ENCODE measurements around the gene PDZD7.

Gene PDZD7

GRCh38 chr10:101040061-101040460, 9.1 kb upstream of the PDZD7 start:
- TF ChIP-seq GATA3 (IDR thresholded peaks at IDR 0.05; ENCODE audit: low read depth, low read length) (no peak), GATA2 (IDR thresholded peaks at IDR 0.05; ENCODE audit: low read depth, low read length) (no peak)

DNA sequence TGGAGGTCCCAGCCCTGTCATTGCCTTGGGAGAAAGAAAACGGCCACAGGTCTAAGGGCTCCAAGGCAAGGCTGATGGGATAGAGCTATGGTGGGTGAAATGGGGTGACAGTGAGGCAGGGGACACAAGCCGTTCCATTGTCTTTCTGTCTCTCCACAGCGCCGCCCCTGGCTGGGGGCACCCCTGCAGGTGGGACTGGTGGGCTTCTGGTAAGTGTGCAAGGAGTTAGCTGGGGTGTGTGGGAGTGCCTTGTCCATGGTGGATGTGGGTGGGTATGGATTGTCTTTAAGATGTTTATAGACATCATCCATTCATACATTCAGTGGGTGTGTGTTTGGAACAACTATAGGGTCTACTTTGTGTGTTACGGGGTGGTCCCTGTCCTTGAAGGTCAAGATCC, 7.6 kb upstream of the PDZD7 start:
- TF ChIP-seq GATA3 (IDR thresholded peaks at IDR 0.05; ENCODE audit: low read depth, low read length): no peak
- TF ChIP-seq GATA2 (IDR thresholded peaks at IDR 0.05; ENCODE audit: low read depth, low read length): no peak

DNA sequence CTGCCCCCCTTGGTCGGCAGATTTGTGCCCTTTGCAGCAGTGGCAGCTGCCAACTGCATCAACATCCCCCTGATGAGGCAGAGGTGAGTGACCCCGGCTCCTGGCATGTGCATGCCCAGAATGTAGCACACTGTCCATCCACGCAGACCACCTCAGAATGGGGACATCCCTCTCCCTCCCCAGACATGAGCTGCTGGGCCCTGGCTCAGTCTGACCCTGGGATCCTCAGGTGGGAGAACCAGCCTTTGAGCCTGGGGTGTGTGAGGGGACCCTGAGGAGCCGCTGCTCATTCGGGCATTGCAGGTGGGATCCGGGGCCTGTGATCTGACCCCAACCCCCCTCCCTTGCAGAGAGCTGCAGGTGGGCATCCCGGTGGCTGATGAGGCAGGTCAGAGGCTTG, 5.8 kb upstream of the PDZD7 start:
- TF ChIP-seq GATA3 (IDR thresholded peaks at IDR 0.05; ENCODE audit: low read depth, low read length): no peak
- TF ChIP-seq GATA2 (IDR thresholded peaks at IDR 0.05; ENCODE audit: low read depth, low read length): no peak

DNA sequence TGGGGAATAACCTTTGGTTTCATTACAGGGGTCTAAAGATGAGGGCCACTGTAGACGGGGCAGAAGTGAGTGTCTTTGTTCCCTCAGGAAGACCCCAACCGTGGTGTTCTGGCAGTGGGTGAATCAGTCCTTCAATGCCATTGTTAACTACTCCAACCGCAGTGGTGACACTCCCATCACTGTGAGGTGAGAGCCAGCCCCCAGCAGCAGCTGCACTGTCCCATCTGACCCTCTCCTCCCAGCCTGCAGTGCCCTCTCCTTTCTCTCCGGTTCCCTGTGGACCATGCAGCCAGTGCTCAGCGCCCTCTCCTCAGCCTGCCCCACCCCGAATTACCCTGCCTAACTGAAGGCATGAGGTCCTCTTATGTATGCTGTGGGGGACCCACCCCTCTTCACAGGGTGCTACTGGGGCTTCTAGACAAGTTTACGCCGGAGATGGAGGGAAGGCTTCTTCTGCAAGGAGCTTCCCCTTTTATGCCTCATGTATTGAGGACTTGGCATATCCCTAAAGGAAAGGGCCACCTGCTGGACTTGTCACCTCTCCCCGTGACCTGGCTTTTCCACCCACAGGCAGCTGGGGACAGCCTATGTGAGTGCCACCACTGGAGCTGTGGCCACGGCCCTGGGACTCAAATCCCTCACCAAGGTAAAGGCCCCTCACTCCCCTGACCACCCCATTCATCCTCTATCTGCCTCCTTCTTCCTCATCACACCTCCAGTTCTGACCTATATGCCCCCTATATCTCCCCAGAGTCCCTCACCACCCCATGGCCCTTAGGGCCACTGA, 5.2 kb upstream of the PDZD7 start:
- TF ChIP-seq GATA3 (IDR thresholded peaks at IDR 0.05; ENCODE audit: low read depth, low read length) (no peak), GATA2 (IDR thresholded peaks at IDR 0.05; ENCODE audit: low read depth, low read length) (no peak)

GRCh38 chr10:101035314-101035713, 4.4 kb upstream of the PDZD7 start:
- TF ChIP-seq GATA3 (IDR thresholded peaks at IDR 0.05; ENCODE audit: low read depth, low read length): no peak
- TF ChIP-seq GATA2 (IDR thresholded peaks at IDR 0.05; ENCODE audit: low read depth, low read length): no peak

DNA sequence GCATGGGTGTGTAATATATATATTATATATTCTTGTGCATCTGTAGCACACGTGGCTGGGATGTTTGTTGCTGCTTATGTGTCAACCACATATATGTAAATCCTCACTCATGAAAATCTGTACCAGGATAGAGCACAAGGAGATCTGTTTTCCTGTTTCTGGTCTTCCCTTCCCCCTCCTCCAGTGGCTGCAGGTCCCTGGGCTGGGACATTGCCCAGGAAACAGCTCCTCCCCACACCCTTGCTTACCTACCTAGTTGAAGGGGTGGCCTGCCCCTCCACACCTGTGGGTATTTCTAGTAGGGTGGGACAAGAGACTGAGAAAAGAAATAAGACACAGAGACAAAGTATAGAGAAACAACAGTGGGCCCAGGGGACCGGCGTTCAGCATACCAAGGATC, 2.3 kb upstream of the PDZD7 start:
- no peak for TF ChIP-seq GATA3 (IDR thresholded peaks at IDR 0.05; ENCODE audit: low read depth, low read length)
- TF ChIP-seq GATA2 (IDR thresholded peaks at IDR 0.05; ENCODE audit: low read depth, low read length): no peak

DNA sequence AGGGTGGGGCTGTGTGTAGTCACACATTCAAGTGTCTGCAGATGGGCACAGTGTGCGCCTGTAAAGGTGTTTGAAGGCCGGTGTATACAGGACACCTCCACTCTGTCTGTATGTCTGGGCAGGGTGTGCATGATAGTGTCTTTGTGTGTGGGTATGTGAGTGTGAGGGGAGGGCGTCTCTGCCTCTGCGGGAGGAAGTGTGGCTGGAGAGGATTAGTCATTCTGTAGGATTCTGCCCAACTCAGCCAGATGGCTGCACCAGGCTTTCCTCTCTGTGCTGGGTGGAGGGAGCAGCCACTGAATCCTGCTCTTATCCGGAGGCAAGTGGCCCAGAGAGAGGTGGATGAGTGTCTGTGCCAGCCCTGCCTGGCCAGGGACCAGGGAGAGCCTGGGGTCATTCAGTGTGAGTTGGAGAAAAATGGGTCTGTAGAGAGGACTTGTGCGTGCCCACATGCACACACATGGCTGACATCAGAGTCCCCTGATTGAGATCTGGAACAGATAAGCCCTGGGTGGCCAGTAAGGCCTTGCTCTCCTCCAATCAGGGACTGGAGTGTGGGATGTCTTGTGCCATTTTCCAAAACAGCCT, 1.8 kb upstream of the PDZD7 start:
- TF ChIP-seq GATA3 (IDR thresholded peaks at IDR 0.05; ENCODE audit: low read depth, low read length): peak; percentile 96
- peak; percentile 100 for TF ChIP-seq GATA2 (IDR thresholded peaks at IDR 0.05; ENCODE audit: low read depth, low read length)

- TF ChIP-seq GATA3 (IDR thresholded peaks at IDR 0.05; ENCODE audit: low read depth, low read length) (no peak), GATA2 (IDR thresholded peaks at IDR 0.05; ENCODE audit: low read depth, low read length) (no peak)
Measured at GRCh38 chr10:101031796-101032636, 1.1 kb upstream of the PDZD7 start.

DNA sequence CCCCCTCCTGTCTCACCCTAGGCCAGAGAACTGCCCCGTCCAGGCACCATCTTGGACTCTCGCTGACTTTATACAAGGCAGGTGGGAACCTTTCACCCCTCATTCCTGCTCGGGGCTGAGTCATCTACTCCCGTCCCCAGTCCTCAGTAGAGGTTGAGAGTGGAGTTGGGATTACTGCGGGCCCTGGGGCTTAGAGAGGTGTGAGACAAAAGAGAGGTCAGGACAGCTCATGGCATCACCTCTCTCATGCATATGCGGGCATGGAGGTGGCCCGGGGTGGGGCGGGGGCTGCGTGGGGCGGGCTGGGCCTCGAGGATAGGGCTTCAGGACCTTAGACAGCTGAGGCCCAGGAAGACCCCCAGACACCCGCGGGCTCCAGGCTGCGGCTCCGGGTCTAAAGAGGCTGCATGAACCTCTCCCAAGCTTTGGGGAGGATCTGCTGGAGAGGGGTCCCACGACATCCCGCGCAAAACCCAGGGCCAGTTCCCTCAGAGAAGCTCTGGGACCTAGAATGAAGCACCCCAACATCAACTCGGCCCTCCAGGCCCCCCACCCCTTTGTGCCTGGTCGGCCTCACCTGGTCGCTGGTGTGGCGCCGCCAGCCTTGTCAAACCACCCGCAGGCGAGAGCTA, 317 bp downstream of the PDZD7 start:
- no peak for TF ChIP-seq GATA2 (IDR thresholded peaks at IDR 0.05; ENCODE audit: low read depth, low read length)
- no peak for TF ChIP-seq GATA3 (IDR thresholded peaks at IDR 0.05; ENCODE audit: low read depth, low read length)

DNA sequence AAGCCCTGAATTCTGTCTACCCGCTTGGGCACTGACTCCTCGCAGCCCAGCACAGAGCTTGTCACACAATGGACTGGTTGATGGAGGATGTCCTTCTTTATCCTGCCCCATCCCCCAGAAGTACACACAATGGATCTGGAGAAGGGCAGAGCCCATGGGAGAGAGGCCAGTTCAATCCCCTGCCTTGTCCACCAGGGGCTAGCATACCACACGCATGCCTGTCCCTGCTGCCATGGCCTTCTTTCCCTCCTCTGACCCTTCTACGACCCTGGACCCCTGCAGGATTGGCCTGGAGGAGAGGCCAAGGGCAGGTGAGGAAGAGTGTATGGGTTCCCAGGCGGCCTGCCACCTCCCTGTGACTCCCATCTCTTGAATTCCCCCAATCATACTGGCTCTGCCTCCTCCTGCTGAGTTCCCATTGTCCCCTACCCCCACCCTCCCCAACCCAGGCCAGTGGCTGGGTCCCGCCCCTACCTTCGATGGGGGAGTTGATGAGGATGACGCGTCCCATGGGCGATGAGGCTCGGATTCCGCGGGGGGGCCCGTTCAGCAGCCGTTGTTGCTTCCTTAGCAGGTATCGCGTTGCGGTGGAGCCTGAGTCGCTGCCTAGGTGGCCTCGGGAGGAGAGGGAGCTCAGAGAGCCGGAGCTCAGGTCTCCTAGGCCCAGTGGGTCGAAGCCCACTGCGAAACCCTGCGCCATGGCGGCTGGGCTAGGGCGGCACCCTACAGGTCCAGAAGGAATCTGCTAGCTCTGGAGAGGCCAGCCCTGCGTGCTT, 1.2 kb downstream of the PDZD7 start:
- no peak for TF ChIP-seq GATA2 (IDR thresholded peaks at IDR 0.05; ENCODE audit: low read depth, low read length)
- no peak for TF ChIP-seq GATA3 (IDR thresholded peaks at IDR 0.05; ENCODE audit: low read depth, low read length)

GRCh38 chr10:101028446-101029337, 2.2 kb downstream of the PDZD7 start:
- TF ChIP-seq GATA3 (IDR thresholded peaks at IDR 0.05; ENCODE audit: low read depth, low read length) (no peak), GATA2 (IDR thresholded peaks at IDR 0.05; ENCODE audit: low read depth, low read length) (0 out of 2 replicates have a peak, but pooled peaks have one; percentile 34)

- TF ChIP-seq GATA2 (IDR thresholded peaks at IDR 0.05; ENCODE audit: low read depth, low read length) (no peak), GATA3 (IDR thresholded peaks at IDR 0.05; ENCODE audit: low read depth, low read length) (no peak)
Measured at GRCh38 chr10:101027106-101027720, 3.7 kb downstream of the PDZD7 start.
